ENCODE measurements around the gene MAGEA11. TPM values are rescaled to one million over a fixed set of nuclear protein-coding genes. Genes with fewer than 3 reads are reported as not detected.

MAGEA11 gene
- total RNA-seq, 4 donors from 2014 or later = not detected

DNA sequence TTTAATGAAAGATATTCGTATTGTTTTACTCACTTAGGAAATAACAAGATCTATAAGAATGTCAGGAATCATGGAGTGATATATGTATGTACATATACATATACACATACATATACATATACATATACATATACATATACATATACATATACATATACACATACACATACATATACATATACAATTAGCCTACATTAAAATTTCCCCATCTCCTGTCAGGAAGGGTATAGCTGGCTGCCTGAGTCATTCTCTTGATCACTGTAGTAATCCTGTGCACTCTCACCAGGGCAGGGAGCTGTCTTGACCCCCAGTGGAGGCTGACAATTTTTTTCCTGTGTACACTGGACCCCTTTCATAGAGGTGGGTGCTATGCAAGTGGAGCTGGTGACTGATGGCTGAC, 23.3 kb upstream of the MAGEA11 start:
- TF ChIP-seq, protein P1, sequence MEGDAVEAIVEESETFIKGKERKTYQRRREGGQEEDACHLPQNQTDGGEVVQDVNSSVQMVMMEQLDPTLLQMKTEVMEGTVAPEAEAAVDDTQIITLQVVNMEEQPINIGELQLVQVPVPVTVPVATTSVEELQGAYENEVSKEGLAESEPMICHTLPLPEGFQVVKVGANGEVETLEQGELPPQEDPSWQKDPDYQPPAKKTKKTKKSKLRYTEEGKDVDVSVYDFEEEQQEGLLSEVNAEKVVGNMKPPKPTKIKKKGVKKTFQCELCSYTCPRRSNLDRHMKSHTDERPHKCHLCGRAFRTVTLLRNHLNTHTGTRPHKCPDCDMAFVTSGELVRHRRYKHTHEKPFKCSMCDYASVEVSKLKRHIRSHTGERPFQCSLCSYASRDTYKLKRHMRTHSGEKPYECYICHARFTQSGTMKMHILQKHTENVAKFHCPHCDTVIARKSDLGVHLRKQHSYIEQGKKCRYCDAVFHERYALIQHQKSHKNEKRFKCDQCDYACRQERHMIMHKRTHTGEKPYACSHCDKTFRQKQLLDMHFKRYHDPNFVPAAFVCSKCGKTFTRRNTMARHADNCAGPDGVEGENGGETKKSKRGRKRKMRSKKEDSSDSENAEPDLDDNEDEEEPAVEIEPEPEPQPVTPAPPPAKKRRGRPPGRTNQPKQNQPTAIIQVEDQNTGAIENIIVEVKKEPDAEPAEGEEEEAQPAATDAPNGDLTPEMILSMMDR (IDR thresholded peaks at IDR 0.05; ENCODE audit: low read depth) = no peak

DNA sequence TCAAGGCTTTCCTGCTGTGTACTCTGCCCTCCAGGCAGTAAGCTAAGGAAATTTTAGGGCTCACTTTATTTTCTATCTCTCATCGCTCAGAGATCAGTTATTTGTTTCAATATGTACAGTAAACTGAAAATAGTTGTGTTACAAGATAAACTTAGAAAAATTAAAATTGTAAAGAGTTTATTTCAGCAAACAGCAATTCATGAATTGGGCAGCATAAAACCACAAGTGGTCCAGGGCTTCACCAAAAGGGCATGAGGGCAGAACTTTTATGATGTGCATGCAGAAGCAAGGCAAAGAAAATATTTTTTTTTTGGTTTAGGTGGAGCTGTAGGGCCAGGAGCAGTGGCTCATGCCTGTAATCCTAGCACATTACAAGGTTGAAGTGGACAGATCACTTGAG, 20.1 kb upstream of the MAGEA11 start:
- TF ChIP-seq, protein P1 (IDR thresholded peaks at IDR 0.05; ENCODE audit: low read depth) = no peak

DNA sequence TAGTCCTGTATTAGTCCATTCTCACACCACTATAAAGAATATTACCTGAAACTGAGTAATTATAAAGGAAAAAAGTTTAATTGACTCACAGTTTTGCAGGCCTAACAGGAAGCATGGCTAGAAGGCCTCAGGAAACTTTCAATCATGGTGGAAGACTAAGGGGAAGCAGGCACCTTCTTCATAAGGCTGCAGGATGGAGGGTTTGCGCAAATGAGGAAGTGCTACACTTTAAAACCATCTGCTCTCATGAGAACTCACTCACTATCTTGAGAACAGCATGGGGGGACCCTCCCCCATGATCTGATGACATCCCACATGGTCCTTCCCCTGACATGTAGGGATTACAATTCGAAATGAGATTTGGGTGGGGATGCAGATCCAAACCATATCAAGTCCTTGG, 12.1 kb upstream of the MAGEA11 start:
- TF ChIP-seq, protein P1 (IDR thresholded peaks at IDR 0.05; ENCODE audit: low read depth) = no peak

DNA sequence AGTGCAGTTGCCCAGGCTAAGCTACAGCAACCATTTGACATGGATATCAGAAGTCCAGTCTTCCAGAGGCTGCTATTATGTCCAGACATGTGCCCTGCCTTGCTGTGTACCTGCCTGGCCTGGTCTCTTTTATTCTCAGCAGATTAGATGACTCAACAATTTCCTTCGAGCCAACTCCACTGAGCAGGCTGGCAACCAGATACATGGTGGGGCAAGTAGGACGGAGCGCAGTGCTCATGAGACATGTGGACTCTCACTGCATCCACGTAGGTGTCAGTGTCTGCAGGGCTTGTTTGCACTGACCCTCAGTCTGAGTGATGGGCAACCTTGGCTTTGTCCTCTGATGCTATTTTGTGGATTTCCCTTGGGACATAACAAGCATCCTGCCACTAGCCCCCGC, 7.2 kb upstream of the MAGEA11 start:
- TF ChIP-seq, protein P1 (IDR thresholded peaks at IDR 0.05; ENCODE audit: low read depth) = no peak

DNA sequence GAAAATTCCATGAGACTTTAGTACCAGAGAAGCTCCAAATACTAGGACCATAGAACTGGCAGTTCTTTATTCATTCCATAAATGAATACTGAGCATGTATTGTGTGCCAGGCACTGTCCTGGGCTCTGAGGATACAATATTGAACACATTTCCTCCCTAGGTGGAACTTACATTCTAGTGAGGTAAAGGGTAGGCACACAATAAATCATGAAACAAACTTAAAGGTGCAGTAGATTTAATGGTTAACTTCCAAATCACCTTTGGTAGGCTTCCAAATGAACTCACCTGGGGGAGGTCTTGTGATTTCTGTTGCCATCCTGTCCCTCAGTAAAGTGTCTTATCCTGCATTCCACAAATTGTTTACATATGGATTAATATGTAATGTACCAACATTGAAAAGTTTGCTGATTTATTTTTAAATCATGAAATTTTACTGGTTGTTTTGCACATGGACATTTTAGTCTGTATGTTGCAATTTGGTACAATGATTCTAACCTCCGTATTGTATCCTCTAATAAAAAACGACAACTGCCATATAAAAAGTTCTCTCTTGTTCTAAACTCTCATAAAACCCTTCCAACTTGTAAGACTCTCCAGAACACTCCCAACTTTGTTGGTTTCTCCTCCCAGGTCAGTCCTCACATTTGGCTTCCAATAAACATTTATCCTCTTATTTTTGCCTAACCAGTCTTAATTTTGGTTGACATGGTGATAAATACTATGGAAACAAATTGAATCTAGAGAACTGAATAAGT, 4.5 kb upstream of the MAGEA11 start:
- TF ChIP-seq, protein P1 (IDR thresholded peaks at IDR 0.05; ENCODE audit: low read depth) = no peak

DNA sequence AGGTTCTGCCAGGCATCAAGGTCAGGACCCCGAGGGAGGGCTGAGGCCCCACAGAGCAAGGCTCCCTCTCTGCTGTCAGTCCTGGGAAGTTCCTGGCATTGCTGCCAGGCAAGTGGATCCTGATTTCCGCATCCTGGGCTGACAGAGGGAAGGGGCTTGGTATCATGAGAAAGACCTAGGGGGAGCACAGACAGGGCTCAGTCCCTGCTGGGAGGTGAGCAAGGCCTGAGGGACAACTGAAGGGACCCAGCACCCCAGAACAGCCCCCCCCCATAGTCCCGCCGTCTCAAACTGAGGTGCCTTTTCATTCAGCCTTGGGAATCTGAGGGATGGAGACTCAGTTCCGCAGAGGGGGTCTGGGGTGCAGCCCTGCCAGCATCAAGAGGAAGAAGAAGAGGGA, 971 bp downstream of the MAGEA11 start:
- TF ChIP-seq, protein P1 (IDR thresholded peaks at IDR 0.05; ENCODE audit: low read depth) = no peak

DNA sequence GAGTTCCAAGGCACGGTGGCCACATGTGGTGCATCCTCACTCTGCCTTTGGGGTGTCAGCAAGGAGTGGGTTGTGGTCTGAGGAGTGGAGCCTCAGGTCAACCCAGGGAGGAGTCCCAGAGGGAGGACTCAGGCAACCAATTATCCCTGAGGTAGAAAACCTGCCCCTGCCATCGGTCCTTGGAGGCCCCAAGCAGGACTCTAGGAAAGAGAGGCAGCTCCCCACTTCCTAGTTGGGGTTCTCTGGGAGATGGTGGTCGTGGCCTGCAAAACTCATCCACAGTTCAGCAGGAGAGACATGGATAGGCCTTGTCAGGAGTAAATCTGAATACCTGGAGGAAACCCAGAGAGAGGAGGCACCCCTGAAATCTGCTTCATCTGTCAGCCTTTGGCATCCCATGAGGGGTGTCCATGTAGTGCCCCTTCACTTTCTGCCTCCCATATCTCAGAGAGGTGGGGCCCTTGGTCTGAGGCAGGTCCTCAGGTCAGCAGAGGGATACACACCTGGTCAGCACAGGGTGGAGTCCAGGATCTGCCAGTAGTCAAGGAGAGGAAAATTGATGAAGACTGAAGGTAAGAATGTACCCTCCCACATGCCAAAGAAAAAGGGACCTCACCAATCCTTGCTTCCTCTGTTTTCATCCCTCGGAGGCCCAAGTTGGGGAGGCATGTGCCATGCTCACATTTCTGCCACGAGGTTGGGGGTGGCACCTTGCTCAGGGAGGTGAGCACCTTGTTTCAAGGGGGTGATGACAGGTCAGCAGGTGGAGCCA, 1.6 kb downstream of the MAGEA11 start:
- TF ChIP-seq, protein P1 (IDR thresholded peaks at IDR 0.05; ENCODE audit: low read depth) = no peak

Data from subcutaneous adipose tissue (tissue), 4 donors.